K562 (cell line): ENCODE results near the gene C5orf24. TPM values are rescaled to one million over a fixed set of nuclear protein-coding genes. Genes with fewer than 3 reads are reported as not detected.

Experiments
- EP400 ChIP-seq: fragments of 450-650 bp; IDR thresholded peaks from 2 replicates; pipeline ENCODE4 v1.6.1; 2017; ENCODE audit warnings: antibody characterized with exemption, mild to moderate bottlenecking, moderate library complexity
- ETV1 ChIP-seq: fragments of 450-650 bp; conservative IDR thresholded peaks from 2 replicates; pipeline ENCODE4 v1.6.1; 2016; ENCODE audit warnings: missing genetic modification characterization, control low read depth, low read depth, missing compliant biosample characterization
- HDAC8 ChIP-seq: fragments of 450-650 bp; IDR thresholded peaks from 2 replicates; pipeline ENCODE4 v1.6.1; 2016; ENCODE audit warnings: mild to moderate bottlenecking, missing genetic modification characterization, moderate library complexity, missing compliant biosample characterization
- MECOM ChIP-seq: fragments of 250-450 bp; sonication (Bioruptor Pico); IDR thresholded peaks from 2 replicates; pipeline ENCODE4 v1.8.0; 2022; ENCODE audit warnings: inconsistent platforms
- RFX5 ChIP-seq: IDR thresholded peaks from 2 replicates; pipeline ENCODE4 v1.6.1; 2011; ENCODE audit warnings: low read depth, mild to moderate bottlenecking, improper control_type of control experiment, low read length
- RREB1 ChIP-seq: fragments of 250-450 bp; sonication (Bioruptor Pico); IDR thresholded peaks from 2 replicates; pipeline ENCODE4 v1.4.0; 2020
- TSC22D4 ChIP-seq: fragments of 450-650 bp; IDR thresholded peaks from 2 replicates; pipeline ENCODE4 v1.6.1; 2016; ENCODE audit warnings: missing genetic modification characterization, missing biosample characterization, control low read depth
- ZNF133 ChIP-seq: fragments of 250-450 bp; sonication (Bioruptor Pico); IDR thresholded peaks from 2 replicates; pipeline ENCODE4 v1.4.0; 2020; ENCODE audit warnings: mild to moderate bottlenecking
- ZNF695 ChIP-seq: fragments of 450-650 bp; formaldehyde crosslinking; IDR thresholded peaks from 2 replicates; pipeline ENCODE4 v1.4.0; 2020; ENCODE audit warnings: mild to moderate bottlenecking, moderate library complexity
- polyA plus RNA-seq, 8 experiments: library from polyadenylated mRNA; depleted of rRNA in 4 of 8; stranded (reverse) in 5 of 8; unstranded in 3 of 8; fragments of >200 nt; fragmentation: Nextera tagmentation in 2 of 8; fragmentation: Illumina TruSeq in 1 of 8; extraction: Ambion mirVana in 2 of 8; extraction: Trizol in 1 of 8; gene quantifications; 2 replicates each; pipeline versions ENCODE4 v1.2.1 to v1.2.3, GENCODE V29; 2011 to 2014; ENCODE audit warnings: inconsistent platforms in 1 of 8, missing spikeins in 1 of 8
- total RNA-seq, 7 experiments: library from RNA; depleted of rRNA in 6 of 7; stranded (reverse); fragments of >200 nt in 6 of 7; fragmentation: Illumina TruSeq in 2 of 7; extraction: Trizol in 2 of 7; gene quantifications; 2 replicates each; pipeline versions ENCODE4 v1.2.1 to v1.2.3, GENCODE V29; 2011 to 2021; ENCODE audit warnings: low replicate concordance in 1 of 7
- TF ChIP-seq, protein P1 (sequence below): sonication (generic); formaldehyde crosslinking; IDR thresholded peaks from 2 replicates; pipeline ENCODE4 v1.8.1; 2023; ENCODE audit warnings: missing genetic modification reagents, mild to moderate bottlenecking, borderline replicate concordance
- TF ChIP-seq, protein P2 (sequence below), 2 experiments: IDR thresholded peaks; 2 replicates each; pipeline ENCODE4 v1.6.1; 2011; ENCODE audit warnings: borderline replicate concordance in 1 of 2, control low read depth in 1 of 2, low read depth in 1 of 2, low read length in 1 of 2, mild to moderate bottlenecking in 1 of 2, mixed read lengths in 1 of 2, moderate library complexity in 1 of 2; ENCODE audit not compliant: insufficient read depth in 1 of 2, insufficient read length in 1 of 2, poor library complexity in 1 of 2, severe bottlenecking in 1 of 2; ENCODE audit errors: extremely low read depth in 1 of 2

C5orf24 gene
- total and polyA plus RNA-seq, 9 of the 15 experiments (the other 6 are each of a cell fraction or from before 2014, with no cell fraction given): 8.9 to 38.6 (median 28.4) TPM

DNA sequence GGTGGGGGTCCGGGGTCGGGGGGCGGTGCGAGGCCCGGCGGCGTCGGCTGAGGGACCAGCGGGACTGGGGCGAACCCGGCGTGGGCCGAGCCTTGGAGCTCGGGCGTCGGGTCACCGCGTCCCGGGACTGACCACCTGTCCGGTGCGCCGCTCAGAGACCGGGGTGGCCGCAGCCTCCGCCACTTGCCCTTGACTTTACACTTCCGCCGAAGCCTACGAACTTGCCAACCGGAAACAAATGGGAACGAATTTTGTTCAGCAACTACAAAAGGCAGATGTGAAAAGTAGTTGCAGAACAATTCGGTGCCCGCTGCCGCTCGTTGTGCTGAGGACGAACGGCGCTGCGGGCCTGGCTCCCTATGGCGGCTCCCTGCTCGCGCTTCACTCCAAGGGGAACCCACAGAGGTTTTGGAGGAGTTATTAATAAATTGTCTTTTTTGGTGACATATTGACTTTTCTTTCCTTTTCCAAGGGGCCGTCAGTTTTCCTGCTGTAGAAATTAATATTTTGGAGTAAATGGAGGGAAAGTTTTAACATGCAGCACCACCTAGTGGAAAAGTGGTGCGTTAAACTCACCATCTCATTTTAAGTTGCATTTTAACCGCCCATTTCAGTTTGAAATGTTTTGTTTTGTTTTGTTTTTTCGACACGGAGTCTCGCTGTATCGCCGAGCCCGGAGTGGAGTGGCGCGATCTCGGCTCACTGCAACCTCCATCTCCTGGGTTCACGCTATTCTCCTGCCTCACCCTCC lies 59.7 kb downstream of the C5orf24 start (continued):
- TF ChIP-seq ETV1 (tag): peak; percentile 78
- TF ChIP-seq ZNF133 (CRISPR knock-in tag): no peak
- TF ChIP-seq RREB1 (CRISPR knock-in tag): no peak
- TF ChIP-seq, protein P1, sequence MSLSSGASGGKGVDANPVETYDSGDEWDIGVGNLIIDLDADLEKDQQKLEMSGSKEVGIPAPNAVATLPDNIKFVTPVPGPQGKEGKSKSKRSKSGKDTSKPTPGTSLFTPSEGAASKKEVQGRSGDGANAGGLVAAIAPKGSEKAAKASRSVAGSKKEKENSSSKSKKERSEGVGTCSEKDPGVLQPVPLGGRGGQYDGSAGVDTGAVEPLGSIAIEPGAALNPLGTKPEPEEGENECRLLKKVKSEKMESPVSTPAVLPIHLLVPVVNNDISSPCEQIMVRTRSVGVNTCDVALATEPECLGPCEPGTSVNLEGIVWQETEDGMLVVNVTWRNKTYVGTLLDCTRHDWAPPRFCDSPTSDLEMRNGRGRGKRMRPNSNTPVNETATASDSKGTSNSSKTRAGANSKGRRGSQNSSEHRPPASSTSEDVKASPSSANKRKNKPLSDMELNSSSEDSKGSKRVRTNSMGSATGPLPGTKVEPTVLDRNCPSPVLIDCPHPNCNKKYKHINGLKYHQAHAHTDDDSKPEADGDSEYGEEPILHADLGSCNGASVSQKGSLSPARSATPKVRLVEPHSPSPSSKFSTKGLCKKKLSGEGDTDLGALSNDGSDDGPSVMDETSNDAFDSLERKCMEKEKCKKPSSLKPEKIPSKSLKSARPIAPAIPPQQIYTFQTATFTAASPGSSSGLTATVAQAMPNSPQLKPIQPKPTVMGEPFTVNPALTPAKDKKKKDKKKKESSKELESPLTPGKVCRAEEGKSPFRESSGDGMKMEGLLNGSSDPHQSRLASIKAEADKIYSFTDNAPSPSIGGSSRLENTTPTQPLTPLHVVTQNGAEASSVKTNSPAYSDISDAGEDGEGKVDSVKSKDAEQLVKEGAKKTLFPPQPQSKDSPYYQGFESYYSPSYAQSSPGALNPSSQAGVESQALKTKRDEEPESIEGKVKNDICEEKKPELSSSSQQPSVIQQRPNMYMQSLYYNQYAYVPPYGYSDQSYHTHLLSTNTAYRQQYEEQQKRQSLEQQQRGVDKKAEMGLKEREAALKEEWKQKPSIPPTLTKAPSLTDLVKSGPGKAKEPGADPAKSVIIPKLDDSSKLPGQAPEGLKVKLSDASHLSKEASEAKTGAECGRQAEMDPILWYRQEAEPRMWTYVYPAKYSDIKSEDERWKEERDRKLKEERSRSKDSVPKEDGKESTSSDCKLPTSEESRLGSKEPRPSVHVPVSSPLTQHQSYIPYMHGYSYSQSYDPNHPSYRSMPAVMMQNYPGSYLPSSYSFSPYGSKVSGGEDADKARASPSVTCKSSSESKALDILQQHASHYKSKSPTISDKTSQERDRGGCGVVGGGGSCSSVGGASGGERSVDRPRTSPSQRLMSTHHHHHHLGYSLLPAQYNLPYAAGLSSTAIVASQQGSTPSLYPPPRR (CRISPR knock-in tag): no peak
- no peak for TF ChIP-seq ZNF695 (CRISPR knock-in tag)
- peak; percentile 84 for TF ChIP-seq EP400
- no peak for TF ChIP-seq HDAC8 (tag)
- TF ChIP-seq TSC22D4 (tag): no peak
- no peak for TF ChIP-seq MECOM (CRISPR knock-in tag)
- TF ChIP-seq RFX5: no peak
- TF ChIP-seq, protein P2, sequence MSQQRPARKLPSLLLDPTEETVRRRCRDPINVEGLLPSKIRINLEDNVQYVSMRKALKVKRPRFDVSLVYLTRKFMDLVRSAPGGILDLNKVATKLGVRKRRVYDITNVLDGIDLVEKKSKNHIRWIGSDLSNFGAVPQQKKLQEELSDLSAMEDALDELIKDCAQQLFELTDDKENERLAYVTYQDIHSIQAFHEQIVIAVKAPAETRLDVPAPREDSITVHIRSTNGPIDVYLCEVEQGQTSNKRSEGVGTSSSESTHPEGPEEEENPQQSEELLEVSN (IDR thresholded peaks at IDR 0.05; ENCODE audit: borderline replicate concordance in 1 of 2, extremely low read depth in 1 of 2, insufficient read depth in 1 of 2, insufficient read length in 1 of 2, low read depth in 1 of 2, low read length in 1 of 2, poor library complexity in 1 of 2, severe bottlenecking in 1 of 2): peak in 1 of 2 experiments; percentile 79
